Measurements from ENCODE around the gene CYP3A4. TPM values are rescaled to one million over a fixed set of nuclear protein-coding genes. Genes with fewer than 3 reads are reported as not detected.

Gene CYP3A4
- polyA plus RNA-seq, 1 of the 3 experiments (the other 2 are of a cell fraction) = not detected

GRCh38 chr7:99822731-99823718 is 39.0 kb upstream of the CYP3A4 start:
- Histone ChIP-seq H2AFZ (ENCODE audit: low read depth) (no peak overlapping the region), H3K79me2 (ENCODE audit: insufficient read depth) (no peaks in the 10 kb centered on the region), H3K27me3 (ENCODE audit: insufficient read depth) (peaks cover 24% of the 10 kb centered on the region; the same call in 1 of the 2 replicates), H4K20me1 (ENCODE audit: insufficient read depth) (no peaks in the 10 kb centered on the region), H3K9me3 (no peaks in the 10 kb centered on the region), H3K4me3 (ENCODE audit: low read depth in 2 of 2, low read length in 1 of 2) (no peak overlapping the region), H3K4me1 (ENCODE audit: control insufficient read depth in 1 of 2, insufficient read depth in 2 of 2, low read depth in 1 of 2, low read length in 1 of 2) (no peaks in the 10 kb centered on the region), H3K9me2 (no peaks in the 10 kb centered on the region), H3K36me3 (replicated peaks in 1 of 2; ENCODE audit: control insufficient read depth in 1 of 2, insufficient read depth in 2 of 2, low read length in 1 of 2) (no peaks in the 10 kb centered on the region), H3F3A (replicated peaks; ENCODE audit: insufficient read depth) (no peaks in the 10 kb centered on the region), H3K27ac (ENCODE audit: low read depth in 2 of 2, low read length in 1 of 2) (no peak overlapping the region), H3K4me2 (no peak overlapping the region), H3K9ac (no peak overlapping the region)
- ChIA-PET POLR2A (no interaction called here), CTCF (no interaction called here)
- DNase-seq = no peak
- TF ChIP-seq TCF12 (IDR thresholded peaks at IDR 0.05) (no peak), GATA2 (CRISPR knock-in tag; IDR thresholded peaks at IDR 0.05) (no peak), RFX5 (IDR thresholded peaks at IDR 0.05; ENCODE audit: low read length) (no peak), TAF1 (IDR thresholded peaks at IDR 0.05; ENCODE audit: borderline replicate concordance, low read depth, low read length) (no peak), TEAD4 (IDR thresholded peaks at IDR 0.05; ENCODE audit: borderline replicate concordance, insufficient read depth) (no peak), NFIC (IDR thresholded peaks at IDR 0.05; ENCODE audit: borderline replicate concordance) (no peak), MEF2A (IDR thresholded peaks at IDR 0.05; ENCODE audit: borderline replicate concordance, low read depth) (no peak), IRF3 (IDR thresholded peaks at IDR 0.05; ENCODE audit: low read depth, low read length) (no peak), USF1 (IDR thresholded peaks at IDR 0.05; ENCODE audit: borderline replicate concordance, low read depth) (no peak), NRF1 (IDR thresholded peaks at IDR 0.05; ENCODE audit: low read depth, low read length) (no peak), RAD21 (IDR thresholded peaks at IDR 0.05; ENCODE audit: low read length) (no peak), EP300 (IDR thresholded peaks at IDR 0.05; ENCODE audit: borderline replicate concordance in 1 of 2, low read depth in 1 of 2, low read length in 1 of 2) (no peak), GABPA (IDR thresholded peaks at IDR 0.05; ENCODE audit: low read depth) (no peak)
- TF ChIP-seq, protein P1, sequence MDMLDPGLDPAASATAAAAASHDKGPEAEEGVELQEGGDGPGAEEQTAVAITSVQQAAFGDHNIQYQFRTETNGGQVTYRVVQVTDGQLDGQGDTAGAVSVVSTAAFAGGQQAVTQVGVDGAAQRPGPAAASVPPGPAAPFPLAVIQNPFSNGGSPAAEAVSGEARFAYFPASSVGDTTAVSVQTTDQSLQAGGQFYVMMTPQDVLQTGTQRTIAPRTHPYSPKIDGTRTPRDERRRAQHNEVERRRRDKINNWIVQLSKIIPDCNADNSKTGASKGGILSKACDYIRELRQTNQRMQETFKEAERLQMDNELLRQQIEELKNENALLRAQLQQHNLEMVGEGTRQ (IDR thresholded peaks at IDR 0.05; ENCODE audit: borderline replicate concordance, low read depth, low read length) = no peak
- TF ChIP-seq, protein P2, sequence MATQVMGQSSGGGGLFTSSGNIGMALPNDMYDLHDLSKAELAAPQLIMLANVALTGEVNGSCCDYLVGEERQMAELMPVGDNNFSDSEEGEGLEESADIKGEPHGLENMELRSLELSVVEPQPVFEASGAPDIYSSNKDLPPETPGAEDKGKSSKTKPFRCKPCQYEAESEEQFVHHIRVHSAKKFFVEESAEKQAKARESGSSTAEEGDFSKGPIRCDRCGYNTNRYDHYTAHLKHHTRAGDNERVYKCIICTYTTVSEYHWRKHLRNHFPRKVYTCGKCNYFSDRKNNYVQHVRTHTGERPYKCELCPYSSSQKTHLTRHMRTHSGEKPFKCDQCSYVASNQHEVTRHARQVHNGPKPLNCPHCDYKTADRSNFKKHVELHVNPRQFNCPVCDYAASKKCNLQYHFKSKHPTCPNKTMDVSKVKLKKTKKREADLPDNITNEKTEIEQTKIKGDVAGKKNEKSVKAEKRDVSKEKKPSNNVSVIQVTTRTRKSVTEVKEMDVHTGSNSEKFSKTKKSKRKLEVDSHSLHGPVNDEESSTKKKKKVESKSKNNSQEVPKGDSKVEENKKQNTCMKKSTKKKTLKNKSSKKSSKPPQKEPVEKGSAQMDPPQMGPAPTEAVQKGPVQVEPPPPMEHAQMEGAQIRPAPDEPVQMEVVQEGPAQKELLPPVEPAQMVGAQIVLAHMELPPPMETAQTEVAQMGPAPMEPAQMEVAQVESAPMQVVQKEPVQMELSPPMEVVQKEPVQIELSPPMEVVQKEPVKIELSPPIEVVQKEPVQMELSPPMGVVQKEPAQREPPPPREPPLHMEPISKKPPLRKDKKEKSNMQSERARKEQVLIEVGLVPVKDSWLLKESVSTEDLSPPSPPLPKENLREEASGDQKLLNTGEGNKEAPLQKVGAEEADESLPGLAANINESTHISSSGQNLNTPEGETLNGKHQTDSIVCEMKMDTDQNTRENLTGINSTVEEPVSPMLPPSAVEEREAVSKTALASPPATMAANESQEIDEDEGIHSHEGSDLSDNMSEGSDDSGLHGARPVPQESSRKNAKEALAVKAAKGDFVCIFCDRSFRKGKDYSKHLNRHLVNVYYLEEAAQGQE (IDR thresholded peaks at IDR 0.05; ENCODE audit: low read depth, low read length) = no peak
- WGBS (ENCODE audit: low lambda C conversion rate) = 8% methylated on average over 4 of the region's 4 CpGs
